GM12865 (cell line): ENCODE data around the gene CPNE6.
A peak's percentile ranks its signal among the peaks of the same experiment; 100 is the strongest.
"Not testable (repeated sequence)": the region's sequence is repeated elsewhere in the genome, so short reads cannot be mapped to it uniquely, and the experiment has no call there.

Experiments used
- DNase-seq: peaks from one replicate; pipeline ENCODE4 v3.0.0; 2010; ENCODE audit warnings: low read depth
- H3K4me3 ChIP-seq: 2 replicates; pipeline ENCODE4 v1.5.1; 2011; ENCODE audit warnings: mild to moderate bottlenecking, low read depth, low read length, control low read depth
- CTCF ChIP-seq: IDR thresholded peaks from 2 replicates; pipeline ENCODE4 v1.5.1; 2011; ENCODE audit warnings: low read length, control low read depth, low read depth, inconsistent platforms; ENCODE audit not compliant: insufficient read depth; ENCODE audit errors: missing control alignments

CPNE6 gene

GRCh38 chr14:24103451-24103850, 32.1 kb downstream of the CPNE6 start:
- TF ChIP-seq CTCF, result no peak
- DNase-seq, result no peak
- H3K4me3 ChIP-seq, result no peak overlapping the region

- DNase-seq, H3K4me3 ChIP-seq: not testable (repeated sequence)
Measured at GRCh38 chr14:24105609-24106239, 34.4 kb downstream of the CPNE6 start.

GRCh38 chr14:24106672-24107271, 35.4 kb downstream of the CPNE6 start:
- H3K4me3 ChIP-seq, result no peak overlapping the region
- TF ChIP-seq CTCF, result no peak
- DNase-seq, result no peak

- H3K4me3 ChIP-seq, result no peak overlapping the region
- TF ChIP-seq CTCF, result no peak
- DNase-seq, result no peak
Measured at GRCh38 chr14:24108336-24108874, 37.0 kb downstream of the CPNE6 start.

- DNase-seq, result no peak
- TF ChIP-seq CTCF, result no peak
- H3K4me3 ChIP-seq, result no peak overlapping the region
Measured at GRCh38 chr14:24110060-24110459, 38.7 kb downstream of the CPNE6 start.

GRCh38 chr14:24110523-24110922, 39.2 kb downstream of the CPNE6 start:
- no peak for DNase-seq
- TF ChIP-seq CTCF, result no peak
- no peak overlapping the region for H3K4me3 ChIP-seq

- peak overlapping the region; percentile 89 for H3K4me3 ChIP-seq
- DNase-seq, result no peak
- TF ChIP-seq CTCF, result no peak
Measured at GRCh38 chr14:24113379-24113800, 42.0 kb downstream of the CPNE6 start.
